Transverse colon (tissue), 4 donors: ENCODE results near the gene RTTN.

ENCODE experiments used
- CTCF ChIP-seq, 5 experiments: fragments of 200-600 bp in 3 of 5; fragments of 450-650 bp in 2 of 5; sonication (generic) in 3 of 5; IDR thresholded peaks; 1 replicate in 2 of 5; 2 replicates in 3 of 5; pipeline ENCODE4 v1.5.1; 2016 to 2017; ENCODE audit warnings: antibody characterized with exemption in 5 of 5, inconsistent platforms in 3 of 5, mild to moderate bottlenecking in 2 of 5, moderate library complexity in 1 of 5
- EP300 ChIP-seq: sonication (generic); formaldehyde crosslinking; IDR thresholded peaks from one replicate; pipeline ENCODE4 v1.6.1; 2017; ENCODE audit warnings: antibody characterized with exemption, low read depth
- POLR2A ChIP-seq: fragments of 450-650 bp; IDR thresholded peaks from one replicate; pipeline ENCODE4 v1.6.1; 2016; ENCODE audit warnings: antibody characterized with exemption, mild to moderate bottlenecking, moderate library complexity
- POLR2AphosphoS5 ChIP-seq, 3 donors: sonication (generic); formaldehyde crosslinking; IDR thresholded peaks; one replicate each; pipeline ENCODE4 v1.6.1; 2016; ENCODE audit warnings: antibody characterized with exemption in 3 of 3

DNA sequence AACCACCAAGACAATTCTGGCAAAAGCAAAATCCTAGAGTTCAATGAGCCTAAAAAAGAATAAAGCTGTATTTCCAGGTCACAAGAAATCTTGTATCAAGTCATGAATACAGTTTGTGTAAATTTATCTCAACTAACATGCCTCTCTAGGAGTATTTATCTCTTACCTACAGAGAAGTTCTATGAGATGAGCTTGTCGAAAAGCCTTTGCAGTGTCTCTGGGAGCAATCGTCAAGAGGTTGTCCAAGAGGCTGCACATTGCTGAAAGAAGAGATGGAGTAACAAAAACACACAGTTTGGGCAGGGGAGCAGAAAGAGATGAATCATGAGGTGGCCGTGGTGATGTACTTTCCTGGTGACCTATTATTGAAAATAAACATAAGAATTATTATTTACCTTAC, 145.8 kb downstream of the RTTN start:
- TF ChIP-seq CTCF (IDR thresholded peaks at IDR 0.05) (no peak), EP300 (no peak), POLR2AphosphoS5 (IDR thresholded peaks at IDR 0.05) (no peak), POLR2A (no peak)
